Measurements from ENCODE around the gene PILRA. TPM values are rescaled to one million over a fixed set of nuclear protein-coding genes. Genes with fewer than 3 reads are reported as not detected.
"Not testable (repeated sequence)": the region's sequence is repeated elsewhere in the genome, so short reads cannot be mapped to it uniquely, and the experiment has no call there.

The PILRA gene
- total and polyA plus RNA-seq, 2 experiments from 2014 or later: 2.2 to 3.0 TPM

GRCh38 chr7:100360135-100360854, 13.0 kb upstream of the PILRA start:
- TF ChIP-seq EZH2 (IDR thresholded peaks at IDR 0.05; ENCODE audit: borderline replicate concordance): no peak
- no peak for TF ChIP-seq EZH2phosphoT487 (IDR thresholded peaks at IDR 0.05; ENCODE audit: low read depth, severe bottlenecking, unreplicated experiment)
- no peak for TF ChIP-seq CTCF (IDR thresholded peaks at IDR 0.05; ENCODE audit: poor library complexity)
- Histone ChIP-seq H3K27ac (no peak overlapping the region), H2AFZ (no peak overlapping the region), H4K20me1 (ENCODE audit: insufficient read depth, poor library complexity, severe bottlenecking) (no peaks in the 10 kb centered on the region), H3K4me1 (ENCODE audit: insufficient read depth) (no peaks in the 10 kb centered on the region), H3K4me2 (no peak overlapping the region), H3K27me3 (no peaks in the 10 kb centered on the region), H3K9me2 (replicated peaks; ENCODE audit: insufficient read depth) (no peaks in the 10 kb centered on the region), H3K79me2 (no peaks in the 10 kb centered on the region), H3K4me3 (no peak overlapping the region), H3K9me3 (ENCODE audit: low read depth) (no peaks in the 10 kb centered on the region), H3K36me3 (replicated peaks; ENCODE audit: insufficient read depth, low read depth) (no peaks in the 10 kb centered on the region)
- WGBS (ENCODE audit: low lambda C conversion rate, missing lambda C conversion rate): 96% methylated on average over 3 of the region's 3 CpGs
- no peak for DNase-seq (ENCODE audit: low spot score)

- H3K36me3 ChIP-seq (replicated peaks; ENCODE audit: insufficient read depth, low read depth): no peaks in the 10 kb centered on the region
- H3K27ac ChIP-seq: no peak overlapping the region
- no peaks in the 10 kb centered on the region for H3K4me1 ChIP-seq (ENCODE audit: insufficient read depth)
- no peak overlapping the region for H3K4me3 ChIP-seq
- H2AFZ ChIP-seq: no peak overlapping the region
- no peaks in the 10 kb centered on the region for H3K27me3 ChIP-seq
- H3K9me2 ChIP-seq (replicated peaks; ENCODE audit: insufficient read depth): no peaks in the 10 kb centered on the region
- no peaks in the 10 kb centered on the region for H3K9me3 ChIP-seq (ENCODE audit: low read depth)
- no peak overlapping the region for H3K4me2 ChIP-seq
- no peak for TF ChIP-seq EZH2 (IDR thresholded peaks at IDR 0.05; ENCODE audit: borderline replicate concordance)
- TF ChIP-seq CTCF (IDR thresholded peaks at IDR 0.05; ENCODE audit: poor library complexity): no peak
- no peak for TF ChIP-seq EZH2phosphoT487 (IDR thresholded peaks at IDR 0.05; ENCODE audit: low read depth, severe bottlenecking, unreplicated experiment)
- no peaks in the 10 kb centered on the region for H3K79me2 ChIP-seq
- DNase-seq (ENCODE audit: low spot score): no peak
- H4K20me1 ChIP-seq (ENCODE audit: insufficient read depth, poor library complexity, severe bottlenecking): no peaks in the 10 kb centered on the region
Measured at GRCh38 chr7:100363098-100363497, 10.2 kb upstream of the PILRA start.

- H3K4me3 ChIP-seq; H3K4me2 ChIP-seq; H3K36me3 ChIP-seq (replicated peaks; ENCODE audit: insufficient read depth, low read depth); H3K9me3 ChIP-seq (ENCODE audit: low read depth); H3K27me3 ChIP-seq; H3K27ac ChIP-seq; H3K4me1 ChIP-seq (ENCODE audit: insufficient read depth); H2AFZ ChIP-seq; H3K9me2 ChIP-seq (replicated peaks; ENCODE audit: insufficient read depth); H4K20me1 ChIP-seq (ENCODE audit: insufficient read depth, poor library complexity, severe bottlenecking); H3K79me2 ChIP-seq; DNase-seq (ENCODE audit: low spot score): not testable (repeated sequence)
- 98% methylated on average over 7 of the region's 7 CpGs for WGBS (ENCODE audit: low lambda C conversion rate, missing lambda C conversion rate)
Measured at GRCh38 chr7:100363797-100364196, 9.5 kb upstream of the PILRA start.

- Histone ChIP-seq H3K4me3 (no peak overlapping the region), H3K9me3 (ENCODE audit: low read depth) (no peaks in the 10 kb centered on the region), H2AFZ (no peak overlapping the region), H3K4me1 (ENCODE audit: insufficient read depth) (no peaks in the 10 kb centered on the region), H3K36me3 (replicated peaks; ENCODE audit: insufficient read depth, low read depth) (no peaks in the 10 kb centered on the region), H3K9me2 (replicated peaks; ENCODE audit: insufficient read depth) (no peaks in the 10 kb centered on the region), H4K20me1 (ENCODE audit: insufficient read depth, poor library complexity, severe bottlenecking) (no peaks in the 10 kb centered on the region), H3K27ac (no peak overlapping the region), H3K27me3 (no peaks in the 10 kb centered on the region), H3K79me2 (no peaks in the 10 kb centered on the region), H3K4me2 (no peak overlapping the region)
- 93% methylated on average over 6 of the region's 6 CpGs for WGBS (ENCODE audit: low lambda C conversion rate, missing lambda C conversion rate)
- TF ChIP-seq EZH2phosphoT487 (IDR thresholded peaks at IDR 0.05; ENCODE audit: low read depth, severe bottlenecking, unreplicated experiment) (no peak), CTCF (IDR thresholded peaks at IDR 0.05; ENCODE audit: poor library complexity) (no peak), EZH2 (IDR thresholded peaks at IDR 0.05; ENCODE audit: borderline replicate concordance) (no peak)
- no peak for DNase-seq (ENCODE audit: low spot score)
Measured at GRCh38 chr7:100364480-100364879, 8.8 kb upstream of the PILRA start.

GRCh38 chr7:100365998-100366367, 7.3 kb upstream of the PILRA start:
- not testable (repeated sequence) for H3K4me2 ChIP-seq; H3K27ac ChIP-seq; H3K27me3 ChIP-seq; H3K36me3 ChIP-seq (replicated peaks; ENCODE audit: insufficient read depth, low read depth); H3K9me3 ChIP-seq (ENCODE audit: low read depth); H3K4me3 ChIP-seq; H2AFZ ChIP-seq; H4K20me1 ChIP-seq (ENCODE audit: insufficient read depth, poor library complexity, severe bottlenecking); H3K4me1 ChIP-seq (ENCODE audit: insufficient read depth); H3K79me2 ChIP-seq; DNase-seq (ENCODE audit: low spot score); H3K9me2 ChIP-seq (replicated peaks; ENCODE audit: insufficient read depth)
- 100% methylated on average over 7 of the region's 7 CpGs for WGBS (ENCODE audit: low lambda C conversion rate, missing lambda C conversion rate)

Measured in hepatocyte (in vitro differentiated cells).